NCI-H748 treated with DMSO at 0.1 percent for 48 hours (cell line): ENCODE data around the gene DPEP2NB.
"Not testable (repeated sequence)": the region's sequence is repeated elsewhere in the genome, so short reads cannot be mapped to it uniquely, and the experiment has no call there.

Experiments
- DNase-seq: peaks from one replicate; lab custom pipeline; 2025; lab: John Stamatoyannopoulos, UW

DPEP2NB gene, protein sequence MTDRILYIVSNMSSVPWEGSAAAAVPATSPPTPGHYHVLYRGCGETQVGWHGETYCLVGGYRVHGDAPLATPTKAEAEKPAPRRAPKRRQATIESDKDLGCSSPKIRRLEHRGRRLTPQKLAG

GRCh38 chr16:68015681-68016080, at the start of gene DPEP2NB:
DPEP2NB (minus strand) TSS chr16:68015911; CDS start chr16:68015770, 141 bp downstream.
- no peak for DNase-seq

DNA sequence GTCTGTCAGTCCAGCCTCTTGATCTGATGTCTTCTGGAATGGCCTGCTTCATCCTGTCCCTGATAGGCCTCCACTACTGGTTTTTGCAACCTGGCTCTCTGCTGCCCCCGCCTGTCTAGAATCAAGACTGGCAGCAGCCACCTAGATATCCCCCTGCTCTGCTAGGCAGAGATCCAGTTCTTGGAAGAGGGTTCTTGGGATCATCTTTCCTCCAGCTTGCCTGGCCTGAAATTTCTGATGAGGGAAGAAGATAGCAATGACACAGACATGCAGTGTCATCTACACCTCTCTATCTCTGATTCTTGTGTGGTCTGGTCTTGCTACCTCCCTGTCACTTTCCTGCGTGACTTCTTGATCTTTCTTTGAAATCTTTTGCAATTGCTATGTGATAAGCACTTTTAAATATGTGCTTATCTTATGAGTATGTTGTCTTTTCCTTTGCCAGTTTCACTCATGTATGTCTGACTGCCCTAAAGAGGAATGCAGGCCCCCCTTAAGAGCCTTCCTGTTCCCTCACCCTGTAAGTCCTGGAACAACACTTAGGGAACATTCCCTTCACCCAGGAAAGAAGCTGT, 49.2 kb upstream of the DPEP2NB start:
- peak; percentile 0 for DNase-seq

GRCh38 chr16:68062910-68063393, 47.2 kb upstream of the DPEP2NB start:
- no peak for DNase-seq

DNA sequence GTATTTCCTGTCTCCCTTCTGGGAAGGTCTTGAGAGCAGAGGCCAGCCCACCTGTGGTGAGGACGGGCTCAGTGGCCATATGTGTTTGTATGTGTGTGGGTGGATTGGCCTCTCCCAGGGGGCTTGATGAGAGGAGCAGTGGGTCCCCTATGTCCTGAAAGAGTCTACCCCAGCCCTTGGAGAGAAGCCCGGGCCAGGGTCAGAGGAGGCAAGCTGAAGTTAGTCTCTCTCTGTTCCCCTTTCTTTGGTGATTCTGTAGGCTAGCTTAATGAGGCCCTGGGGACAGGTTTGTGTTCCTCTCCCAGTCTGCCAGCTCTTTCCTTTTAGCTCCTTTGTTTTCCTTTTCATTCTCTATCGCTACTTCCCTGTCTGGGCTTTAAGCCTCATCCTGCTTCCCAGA, 45.7 kb upstream of the DPEP2NB start:
- no peak for DNase-seq

GRCh38 chr16:68059804-68060203, 44.1 kb upstream of the DPEP2NB start:
- DNase-seq, result no peak

- DNase-seq, result no peak
Measured at GRCh38 chr16:68055395-68055794, 39.7 kb upstream of the DPEP2NB start.

- no peak for DNase-seq
Measured at GRCh38 chr16:68049449-68049848, 33.7 kb upstream of the DPEP2NB start.

DNA sequence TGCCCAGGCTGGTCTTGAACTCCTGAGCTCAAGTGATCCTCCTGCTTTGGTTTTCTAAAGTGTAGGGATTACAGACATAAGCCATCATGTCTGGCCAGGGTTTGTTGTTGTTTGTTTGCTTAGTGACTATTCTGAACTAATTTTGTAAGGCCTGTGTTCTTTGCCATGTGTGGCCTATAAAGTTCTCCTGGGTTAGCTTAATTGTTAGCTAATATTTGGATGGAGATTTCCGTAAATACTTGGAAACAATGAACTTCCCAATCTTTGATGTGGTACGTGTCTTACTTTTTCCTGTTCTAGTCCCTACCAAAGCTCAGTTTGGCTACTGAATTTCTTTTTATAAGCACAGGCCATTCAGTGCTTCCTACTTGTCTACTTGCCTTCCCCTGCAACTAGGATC, 32.3 kb upstream of the DPEP2NB start:
- no peak for DNase-seq

GRCh38 chr16:68046106-68046505, 30.4 kb upstream of the DPEP2NB start:
- DNase-seq, result no peak

- DNase-seq, result no peak
Measured at GRCh38 chr16:68041783-68042182, 26.1 kb upstream of the DPEP2NB start.

DNA sequence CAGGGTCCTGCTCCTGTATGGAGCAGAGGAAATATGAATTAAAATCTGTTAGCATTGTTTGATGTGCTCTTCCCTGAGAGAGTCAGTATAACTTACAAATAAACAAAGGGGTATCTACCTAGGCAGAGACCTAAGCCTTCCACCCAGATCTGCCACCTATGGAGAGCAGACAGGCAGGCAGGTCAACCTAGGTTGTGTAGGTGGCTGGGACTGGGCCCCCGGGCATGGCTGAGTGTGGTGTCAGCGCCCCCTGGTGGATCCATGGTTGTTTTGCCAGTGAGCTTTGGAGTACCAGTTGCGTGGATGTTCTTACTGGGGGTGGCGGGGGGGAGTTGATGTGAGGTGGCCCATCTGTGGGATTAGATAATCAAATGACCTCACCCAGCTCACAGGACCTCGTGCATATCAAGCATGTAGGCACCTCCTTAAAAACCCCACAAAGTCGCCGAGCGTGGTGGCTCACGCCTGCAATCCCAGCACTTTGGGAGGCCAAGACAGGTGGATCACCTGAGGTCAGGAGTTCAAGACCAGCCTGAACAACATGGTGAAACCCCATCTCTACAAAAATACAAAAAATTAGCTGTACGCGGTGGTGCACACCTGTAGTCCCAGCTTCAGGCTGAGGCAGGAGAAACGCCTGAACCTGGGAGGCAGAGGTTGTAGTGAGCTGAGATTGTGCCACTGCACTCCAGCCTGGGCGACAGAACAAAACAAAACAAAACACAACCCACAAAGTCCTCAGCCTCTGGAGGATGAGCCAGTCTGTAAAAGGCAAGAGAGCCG, 25.0 kb upstream of the DPEP2NB start:
- DNase-seq, result peak; percentile 2

- no peak for DNase-seq
Measured at GRCh38 chr16:68037841-68038597, 22.3 kb upstream of the DPEP2NB start.

DNA sequence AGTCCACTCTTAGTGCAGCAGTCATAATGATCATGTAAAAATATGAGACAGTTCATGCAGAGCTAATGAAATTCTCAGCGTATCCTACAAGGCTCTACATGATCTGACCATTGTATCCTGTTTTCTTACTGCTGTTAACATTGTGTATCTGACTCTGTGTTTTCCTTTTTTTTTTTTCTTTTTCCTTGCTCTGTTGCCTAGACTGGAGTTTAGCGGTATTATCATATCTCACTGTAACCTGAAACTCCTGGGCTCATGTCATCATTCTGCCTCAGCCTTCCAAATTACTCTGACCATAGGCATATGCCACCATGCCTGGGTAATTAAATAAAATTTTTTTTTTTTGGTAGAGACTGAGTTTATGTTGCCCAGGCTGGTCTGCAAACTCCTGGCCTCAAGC, 19.5 kb upstream of the DPEP2NB start:
- DNase-seq, result no peak

- no peak for DNase-seq
Measured at GRCh38 chr16:68033101-68033500, 17.4 kb upstream of the DPEP2NB start.

- no peak for DNase-seq
Measured at GRCh38 chr16:68031951-68032350, 16.2 kb upstream of the DPEP2NB start.

DNA sequence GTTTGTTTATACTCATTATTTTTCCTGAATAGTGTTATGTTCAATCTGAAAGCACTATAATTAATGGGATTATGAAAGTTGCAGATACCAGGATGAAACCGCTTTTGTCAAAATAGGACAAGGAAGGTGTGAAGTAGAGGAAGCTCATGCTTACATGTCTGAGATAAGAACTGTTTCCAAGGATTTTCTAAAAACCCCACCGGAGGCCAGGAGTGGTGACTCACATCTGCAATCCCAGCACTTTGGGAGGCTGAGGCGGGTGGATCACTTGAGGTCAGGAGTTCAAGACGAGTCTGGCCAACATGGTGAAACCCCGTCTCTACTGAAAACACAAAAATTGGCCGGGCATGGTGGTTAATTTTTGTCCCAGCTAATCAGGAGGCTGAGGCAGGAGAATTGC, 14.4 kb upstream of the DPEP2NB start:
- not testable (repeated sequence) for DNase-seq

- no peak for DNase-seq
Measured at GRCh38 chr16:68028996-68029395, 13.3 kb upstream of the DPEP2NB start.

DNA sequence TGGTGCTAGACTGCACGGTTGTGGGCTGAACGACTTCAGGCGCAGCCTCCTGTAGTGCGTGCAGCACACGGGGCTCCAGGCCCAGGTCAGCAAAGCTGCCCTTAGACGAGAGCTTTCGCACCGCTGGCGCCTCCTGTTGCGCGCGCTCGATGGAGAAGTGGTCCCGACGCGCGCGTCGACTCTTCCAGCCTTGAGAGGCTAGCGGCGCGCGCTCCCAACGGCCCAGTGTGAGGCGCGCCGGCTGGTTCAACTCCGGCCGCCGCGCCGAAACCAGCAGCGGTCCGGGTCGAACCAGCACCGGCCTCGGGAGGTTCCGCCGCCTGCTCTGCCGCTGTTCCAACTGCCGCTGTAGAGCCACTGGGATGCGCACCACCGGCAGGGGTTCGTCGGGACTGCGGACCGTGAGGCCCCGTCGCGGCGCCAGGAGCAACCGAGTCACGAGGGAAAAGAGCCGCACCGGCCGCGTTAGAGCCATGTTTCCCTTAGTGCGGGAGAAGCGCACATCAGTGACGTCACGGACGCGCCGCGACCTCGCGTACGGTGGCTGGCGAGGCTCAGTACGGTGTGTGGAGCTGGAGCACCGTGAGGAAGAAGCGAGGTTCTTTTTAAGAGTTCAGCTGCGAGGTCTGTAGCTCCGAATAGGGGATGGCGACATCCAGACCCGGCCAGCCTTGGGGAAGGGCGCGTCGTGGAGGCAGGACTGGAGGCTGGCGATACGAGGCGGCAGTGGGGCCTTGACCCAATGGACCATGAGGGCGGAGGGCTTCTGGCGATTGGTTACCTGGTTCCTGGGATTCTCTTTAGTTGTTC, 7.2 kb upstream of the DPEP2NB start, which contains the start of the genes DDX28 and DUS2:
TSS of gene DDX28 (minus strand) at position 505 of the 810 bp plus-strand sequence. CDS start at position 475, 30 bp downstream.
TSS of gene DUS2 (plus strand) at position 557 of the 810 bp plus-strand sequence. CDS start 14,740 bp downstream, outside the sequence.
- DNase-seq, result peak; percentile 48

DNA sequence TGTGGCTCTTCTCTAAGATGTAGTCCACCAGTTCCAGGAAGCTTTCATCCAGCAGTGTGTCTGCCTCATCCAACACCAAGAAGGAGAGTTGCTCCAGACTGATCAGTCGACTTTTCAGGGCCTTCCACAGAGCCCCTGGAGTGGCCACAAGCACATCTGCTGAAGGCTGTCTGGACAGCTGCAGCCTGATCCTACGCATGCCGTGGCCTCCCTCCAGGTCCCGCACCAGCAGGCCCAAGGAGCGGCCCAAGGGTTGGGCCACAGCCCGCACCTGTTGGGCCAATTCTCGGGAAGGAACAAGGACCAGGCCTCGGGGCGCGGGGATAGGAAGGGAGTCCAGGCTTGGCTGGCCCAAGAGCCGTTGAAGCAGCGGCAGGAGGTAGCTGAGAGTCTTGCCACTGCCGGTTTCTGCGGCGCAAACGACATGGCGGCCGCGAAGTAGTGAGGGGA, 6.6 kb upstream of the DPEP2NB start:
- DNase-seq, result no peak

GRCh38 chr16:68021490-68021889, 5.8 kb upstream of the DPEP2NB start:
- no peak for DNase-seq

- no peak for DNase-seq
Measured at GRCh38 chr16:68019167-68019680, 3.5 kb upstream of the DPEP2NB start.
